T-helper 1 cell (primary cell): ENCODE data around the gene NEGR1.

Source experiments
- DNase-seq, 5 donors: peaks; one replicate each; pipeline ENCODE4 v3.0.0-alpha.2; 2012 to 2020

Gene NEGR1

DNA sequence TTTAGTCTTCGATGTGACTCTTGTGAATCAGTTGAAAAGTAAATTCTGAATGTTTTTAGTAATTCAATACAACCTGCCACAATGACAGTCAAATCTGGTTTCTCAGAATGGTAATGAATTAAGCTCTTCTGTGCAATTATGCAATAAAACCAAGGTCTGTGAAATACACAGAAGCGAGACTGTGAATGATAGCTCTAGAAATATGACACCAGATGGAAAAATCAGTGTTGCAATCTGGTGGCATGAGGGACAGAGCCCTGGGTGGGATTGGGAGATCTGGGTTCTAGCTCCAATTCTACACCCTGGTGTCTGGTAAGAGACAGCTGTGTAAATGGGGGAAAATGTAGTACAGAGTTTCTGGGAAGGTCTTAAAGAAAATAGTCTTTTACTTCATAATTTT lies 615.1 kb downstream of the NEGR1 start:
- no peak for DNase-seq

DNA sequence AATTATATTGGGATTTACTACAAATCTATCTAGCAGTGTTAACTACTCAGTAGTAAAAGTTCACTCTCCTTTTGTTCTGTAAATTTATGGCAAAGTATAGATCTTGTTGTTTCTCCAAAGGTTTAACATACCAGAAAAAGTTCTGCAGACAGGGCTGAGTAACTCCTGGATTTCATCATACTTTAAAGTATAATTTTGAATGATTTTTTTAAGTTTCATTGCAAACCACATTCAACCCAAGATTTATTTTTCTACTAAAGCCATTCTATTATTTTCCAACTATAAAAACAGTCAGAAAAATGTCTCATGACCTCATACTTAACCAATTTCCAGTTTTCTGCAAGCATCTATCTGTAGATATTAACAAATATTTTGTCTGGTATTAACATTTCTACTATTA lies 615.7 kb downstream of the NEGR1 start:
- DNase-seq = no peak

DNA sequence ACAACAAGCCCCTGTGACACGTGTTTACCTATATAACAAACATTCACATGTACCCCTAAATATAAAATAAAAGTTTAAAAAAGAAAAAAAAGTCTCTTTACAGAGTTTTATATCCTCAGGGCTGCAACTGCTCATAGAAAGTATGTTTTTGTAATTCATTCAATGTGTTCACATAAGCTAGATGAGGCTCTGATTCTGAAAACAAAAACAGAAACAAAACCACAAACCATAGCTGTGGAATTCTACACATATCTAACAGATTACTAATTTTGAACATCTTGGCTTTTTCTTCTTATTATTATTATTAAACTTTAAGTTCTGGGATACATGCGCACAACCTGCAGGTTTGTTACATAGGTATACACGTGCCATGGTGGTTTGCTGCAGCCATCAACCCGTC lies 621.9 kb downstream of the NEGR1 start:
- DNase-seq = no peak

DNA sequence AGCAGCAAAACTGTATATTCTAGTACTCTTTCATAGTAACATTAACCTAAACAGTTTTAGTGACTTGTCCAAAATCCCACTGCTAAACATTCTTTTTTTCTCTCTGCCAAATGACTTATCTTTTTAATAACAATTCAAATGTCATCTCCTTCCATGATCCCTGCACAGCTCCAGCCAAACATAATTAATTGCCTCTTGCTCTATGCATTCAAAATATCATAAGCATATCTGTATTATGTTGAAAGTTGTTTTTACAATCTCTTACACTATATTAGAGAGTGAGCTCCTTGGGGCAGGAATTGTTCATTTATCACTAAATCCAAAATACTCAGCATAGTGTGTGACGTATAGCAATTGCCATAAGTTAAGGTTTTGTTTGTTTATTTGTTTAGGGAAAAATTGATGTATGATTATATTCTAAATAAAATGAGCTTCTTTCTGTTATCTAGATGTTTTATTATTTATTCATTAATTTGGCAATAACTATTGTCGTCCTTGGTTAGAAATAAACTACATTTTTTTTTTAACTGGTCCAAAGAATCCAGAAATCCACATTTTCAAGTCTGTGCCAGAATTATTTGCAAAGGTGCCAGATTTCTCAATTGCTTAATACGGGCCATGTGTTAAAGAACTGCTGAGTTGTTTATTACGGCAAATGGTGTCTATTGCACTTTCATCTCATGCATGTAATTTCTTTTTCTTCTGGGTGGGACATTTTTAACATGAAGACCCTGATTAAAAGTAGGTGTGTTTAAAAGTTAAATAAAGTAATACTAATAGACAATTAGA lies 624.3 kb downstream of the NEGR1 start:
- DNase-seq = no peak

DNA sequence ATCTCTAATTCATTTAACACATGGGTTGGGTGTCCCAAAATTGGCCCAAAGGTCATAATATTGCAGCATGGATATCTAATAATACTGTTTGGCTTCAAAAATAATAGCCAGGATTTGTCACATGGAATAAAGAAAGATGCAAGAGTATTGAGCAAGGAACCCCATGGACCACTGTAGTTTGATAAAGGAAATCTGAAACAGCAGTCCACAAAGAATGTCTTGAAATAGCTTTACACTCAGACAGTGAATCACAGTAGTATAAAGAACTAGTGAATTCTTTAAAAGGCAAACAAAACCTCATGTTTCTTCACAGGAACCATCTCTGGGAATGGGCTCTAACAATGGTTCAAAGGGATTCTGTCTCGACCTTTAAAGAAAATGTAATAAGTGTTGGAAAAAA lies 625.4 kb downstream of the NEGR1 start:
- no peak for DNase-seq

DNA sequence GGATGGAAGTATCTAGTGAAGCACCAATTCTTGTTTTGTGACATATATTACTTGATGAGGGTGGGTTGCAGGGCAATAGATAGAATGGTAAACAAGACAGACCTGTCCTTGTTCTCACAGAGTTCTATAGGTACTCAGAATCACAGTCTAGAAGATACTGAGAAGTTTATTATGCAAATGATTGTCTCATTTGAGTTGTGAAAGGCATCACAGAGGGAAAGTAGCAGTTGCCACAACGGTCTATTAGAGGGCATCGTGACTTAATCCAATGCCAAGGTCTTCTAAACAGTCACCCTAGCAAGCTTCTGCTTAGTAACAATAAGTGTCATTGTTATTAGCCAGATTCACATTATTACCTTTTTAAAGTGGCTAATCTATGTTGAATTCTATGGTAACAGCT lies 626.7 kb downstream of the NEGR1 start:
- no peak for DNase-seq

DNA sequence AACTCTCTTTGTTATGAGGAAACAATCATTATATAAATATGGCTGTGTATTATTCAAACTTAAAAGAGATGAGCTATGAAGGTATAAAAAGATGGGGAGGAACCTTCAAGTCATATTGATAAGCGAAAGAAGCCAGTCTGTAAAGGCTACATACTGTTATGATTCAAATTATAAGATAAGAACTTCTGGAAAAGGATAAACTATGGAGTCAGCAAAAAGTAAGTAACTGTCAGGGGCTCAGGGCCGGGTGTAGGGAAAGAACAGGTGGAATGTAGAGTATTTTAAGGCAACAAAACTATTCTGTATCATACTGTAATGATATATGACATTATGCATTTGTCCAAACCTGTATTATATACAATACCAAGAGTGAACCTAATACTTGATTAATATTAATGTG lies 628.4 kb downstream of the NEGR1 start:
- no peak for DNase-seq

DNA sequence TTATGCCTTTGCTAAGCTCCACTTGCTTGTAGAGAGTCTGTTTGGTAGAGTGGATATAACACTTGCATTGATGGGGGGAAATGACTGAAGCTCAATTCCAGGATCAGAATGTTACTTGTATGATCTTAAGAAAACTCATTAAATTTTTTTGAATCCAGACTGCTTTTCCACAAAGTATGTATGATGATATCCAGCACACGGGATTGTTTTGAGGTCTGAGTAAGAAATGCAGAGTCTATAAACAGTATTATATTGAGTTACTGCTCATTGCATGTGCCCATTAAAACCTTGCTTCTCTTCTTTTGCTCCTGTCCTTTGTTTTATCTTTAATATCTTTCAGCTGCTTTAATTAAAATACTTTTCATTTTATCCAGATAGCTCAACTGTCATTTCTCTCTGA lies 631.1 kb downstream of the NEGR1 start:
- DNase-seq = no peak

DNA sequence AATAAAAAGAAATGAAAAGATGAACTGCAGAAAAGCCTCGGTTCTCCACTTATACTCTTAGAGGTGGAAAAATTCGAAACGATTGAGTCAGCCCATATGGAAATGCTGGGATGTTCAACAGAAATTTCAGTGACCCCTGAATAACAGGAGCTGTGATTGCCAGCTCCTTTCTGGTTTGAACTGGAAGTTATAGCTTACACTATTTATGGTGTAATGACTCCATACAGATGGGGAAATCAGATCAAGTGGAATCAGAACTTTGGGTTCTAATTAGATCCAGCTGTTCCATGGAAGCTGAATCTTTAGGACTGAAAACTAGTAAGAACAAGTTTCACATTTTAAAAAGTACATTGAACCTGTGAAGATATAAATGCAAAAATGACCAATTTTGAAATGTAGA lies 632.2 kb downstream of the NEGR1 start:
- no peak for DNase-seq

DNA sequence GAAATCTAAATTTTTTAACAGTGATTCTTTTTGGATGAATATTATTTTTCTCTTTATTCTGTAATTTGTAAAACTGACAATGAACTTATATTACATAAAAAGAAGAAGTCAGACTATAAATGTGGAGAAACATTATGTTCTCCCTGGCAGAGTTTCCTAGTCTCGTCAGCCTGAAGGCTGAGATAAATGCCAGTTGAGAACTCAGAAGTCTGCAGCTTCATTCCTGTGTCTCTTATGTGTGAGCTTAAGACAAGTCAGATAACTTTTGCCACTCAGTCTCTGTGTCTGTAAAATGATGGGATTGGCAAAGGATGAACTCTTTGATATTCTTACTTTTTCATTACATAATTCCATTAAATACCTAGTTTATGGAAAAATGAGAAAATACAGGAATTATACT lies 632.7 kb downstream of the NEGR1 start:
- DNase-seq = no peak

DNA sequence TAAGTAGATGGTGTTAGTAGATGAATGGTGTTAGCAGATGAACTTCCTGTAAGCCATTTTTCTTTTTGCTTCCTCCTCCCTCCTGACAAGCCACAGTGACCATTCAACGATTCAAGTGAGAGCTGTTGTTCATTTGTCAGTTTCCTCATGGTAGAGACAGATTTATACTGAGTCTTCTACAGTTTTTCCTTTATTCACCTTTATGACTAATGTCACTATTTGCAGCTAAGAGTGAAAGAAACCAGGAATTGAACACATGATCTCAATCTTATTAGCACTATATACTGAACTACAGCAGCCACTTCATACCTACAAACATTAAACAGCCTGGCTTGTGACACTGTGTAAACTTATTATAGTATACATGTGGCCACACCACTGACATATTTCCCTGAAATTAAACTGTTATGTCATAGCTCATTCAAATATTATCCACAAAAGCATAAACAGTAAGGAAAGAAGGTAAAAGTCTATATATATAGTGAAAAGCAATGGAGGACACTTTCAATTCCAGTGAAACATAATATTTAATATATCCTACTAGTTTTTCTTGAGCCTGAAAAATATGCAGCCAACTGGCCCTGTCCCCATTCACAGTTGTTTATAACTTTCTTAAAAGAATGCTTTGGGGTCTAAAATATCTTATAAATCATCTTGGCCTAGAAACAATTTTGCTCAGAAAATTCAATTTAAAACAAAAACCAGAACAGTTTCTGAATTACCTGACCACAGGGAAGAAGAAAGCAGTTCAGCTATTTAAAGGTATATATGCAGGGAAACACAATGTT lies 634.6 kb downstream of the NEGR1 start:
- no peak for DNase-seq

DNA sequence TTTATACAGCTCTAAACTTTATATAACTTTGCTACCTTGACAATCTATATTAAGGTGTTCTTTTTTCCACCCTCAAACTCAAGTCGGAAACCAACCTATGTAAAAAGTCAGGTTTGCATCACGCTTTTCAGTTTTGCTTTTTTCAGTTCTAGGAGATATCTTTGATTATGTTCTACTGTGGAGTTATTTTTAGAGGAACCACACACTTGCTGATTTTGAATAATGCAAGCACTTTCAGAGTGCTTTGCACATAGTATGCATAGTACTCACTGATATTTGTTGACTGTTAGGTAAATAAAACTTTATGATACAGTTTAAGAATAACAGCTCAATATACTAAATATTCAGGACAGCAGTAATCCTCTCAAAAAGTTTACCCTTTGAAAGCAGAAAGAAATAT lies 637.3 kb downstream of the NEGR1 start:
- no peak for DNase-seq

DNA sequence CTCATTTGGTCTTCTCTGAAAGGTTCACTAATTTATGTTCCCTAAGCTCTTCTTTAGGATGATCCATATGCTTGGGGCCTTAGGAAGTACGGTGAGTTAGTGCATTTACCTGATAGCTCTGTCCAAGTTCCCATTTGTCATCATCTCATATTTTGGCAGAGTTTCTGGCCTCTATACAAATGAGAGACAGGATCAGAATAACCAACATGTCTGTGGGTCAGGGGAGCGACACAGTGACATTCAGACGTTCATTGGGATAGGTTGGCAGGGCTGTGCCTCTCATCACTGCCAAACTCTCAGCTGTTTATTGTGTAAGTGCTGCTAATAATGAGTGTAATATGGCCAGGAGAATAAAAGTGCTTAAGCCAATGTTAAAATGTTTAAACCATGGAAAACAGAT lies 640.4 kb downstream of the NEGR1 start:
- DNase-seq = no peak

DNA sequence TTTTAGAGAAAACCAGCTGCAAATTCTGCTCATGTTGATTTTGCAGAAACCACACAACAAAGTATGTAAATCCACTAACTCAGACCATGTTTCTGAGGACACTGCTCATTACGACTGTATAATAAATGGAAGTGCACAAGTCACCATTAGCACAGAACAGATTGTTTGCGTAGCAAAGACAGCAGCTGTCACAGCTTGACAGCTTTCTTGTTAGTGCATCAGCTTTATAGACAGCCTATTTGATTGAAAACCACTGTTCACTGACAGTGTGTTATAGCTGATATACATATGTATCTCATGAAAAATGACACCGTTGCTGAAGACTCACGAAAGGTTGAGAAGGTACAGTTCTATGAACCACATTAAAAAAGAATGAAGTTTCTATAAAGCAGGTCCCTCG lies 641.3 kb downstream of the NEGR1 start:
- DNase-seq = no peak

DNA sequence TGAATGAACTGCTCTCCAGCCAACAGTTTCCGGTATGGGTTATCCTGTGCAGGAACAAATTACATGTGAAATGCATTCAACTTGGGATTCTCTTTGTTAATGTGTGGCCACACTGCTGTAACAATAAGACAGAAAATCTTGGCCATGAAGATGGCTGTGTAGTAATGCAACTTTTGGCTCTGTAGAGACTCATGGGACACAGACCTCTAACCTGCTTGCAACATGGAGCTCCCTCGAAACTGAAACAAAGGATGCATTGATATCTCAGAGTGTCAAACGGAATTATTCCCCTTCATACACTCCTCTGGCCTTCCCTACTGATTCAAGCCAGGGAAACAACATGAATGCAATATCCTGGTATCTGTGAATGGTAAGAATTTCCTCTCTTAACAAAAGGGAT lies 642.2 kb downstream of the NEGR1 start:
- DNase-seq = no peak

DNA sequence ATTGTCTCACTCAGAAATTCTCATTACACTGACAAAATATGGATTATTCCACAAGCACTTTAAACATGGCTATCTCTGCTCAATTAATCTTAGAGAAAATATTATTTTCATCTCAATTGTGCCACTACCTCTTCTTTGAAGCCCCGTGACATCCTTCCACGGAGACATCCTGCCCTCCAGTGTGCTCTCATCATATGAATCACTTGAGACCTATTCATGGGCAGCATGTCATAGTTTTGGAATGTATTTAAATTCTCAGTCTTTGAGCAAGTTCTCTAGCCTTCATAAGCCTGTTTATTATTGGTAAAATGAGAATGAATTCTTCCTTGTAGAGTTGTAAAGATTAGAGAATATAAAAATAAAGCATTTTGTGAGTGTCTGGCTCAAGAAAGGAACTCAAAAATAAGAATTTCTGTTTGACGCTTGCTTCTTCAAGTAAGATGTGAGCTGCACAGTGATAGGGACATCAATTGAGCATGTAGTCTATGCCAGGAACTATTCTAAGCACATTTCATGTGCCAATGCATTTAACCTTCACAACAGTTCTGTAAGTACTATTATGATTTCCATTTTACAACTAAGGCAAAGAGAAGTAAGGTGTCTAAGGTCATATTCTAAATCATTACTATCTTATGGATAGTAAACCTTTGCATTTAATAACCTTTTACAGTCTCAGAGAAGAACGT lies 644.1 kb downstream of the NEGR1 start:
- DNase-seq = no peak

DNA sequence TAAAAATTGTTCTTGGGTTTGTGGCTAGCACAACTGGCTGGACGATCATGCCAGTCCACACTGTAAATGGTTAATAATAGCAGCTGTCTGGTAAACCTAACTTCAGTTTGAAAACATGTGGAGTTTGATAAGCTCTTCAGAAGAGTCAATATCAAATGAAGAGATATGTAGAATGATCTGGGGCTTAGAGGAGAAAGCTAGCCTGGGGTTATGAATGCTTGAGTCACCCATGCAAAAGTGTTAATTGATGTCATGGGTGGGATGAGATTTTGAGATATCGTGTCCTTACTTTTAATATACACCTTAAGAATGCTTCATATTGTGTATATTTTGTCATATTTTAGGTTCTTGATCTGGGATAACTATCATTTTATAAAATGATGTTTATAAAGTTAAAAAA lies 646.8 kb downstream of the NEGR1 start:
- no peak for DNase-seq

DNA sequence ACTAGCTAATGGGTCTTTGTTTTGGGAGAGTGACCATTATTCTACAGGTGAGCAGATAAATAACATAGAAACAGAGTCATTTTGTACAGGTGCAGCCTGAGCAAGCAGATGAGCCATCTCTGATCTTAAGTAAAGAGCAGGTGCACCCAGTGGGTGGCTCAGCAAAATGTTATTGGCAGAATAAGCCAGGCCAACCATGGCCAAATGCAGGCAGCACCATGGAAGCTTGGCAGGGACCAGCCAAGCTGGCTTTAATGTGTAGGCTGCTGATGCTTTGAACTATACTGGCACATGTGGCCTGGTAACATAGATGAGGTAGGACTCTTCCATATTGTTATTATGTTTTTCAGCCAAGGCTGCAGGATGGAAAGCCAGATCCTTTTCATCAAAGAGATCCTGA lies 648.2 kb downstream of the NEGR1 start:
- no peak for DNase-seq

DNA sequence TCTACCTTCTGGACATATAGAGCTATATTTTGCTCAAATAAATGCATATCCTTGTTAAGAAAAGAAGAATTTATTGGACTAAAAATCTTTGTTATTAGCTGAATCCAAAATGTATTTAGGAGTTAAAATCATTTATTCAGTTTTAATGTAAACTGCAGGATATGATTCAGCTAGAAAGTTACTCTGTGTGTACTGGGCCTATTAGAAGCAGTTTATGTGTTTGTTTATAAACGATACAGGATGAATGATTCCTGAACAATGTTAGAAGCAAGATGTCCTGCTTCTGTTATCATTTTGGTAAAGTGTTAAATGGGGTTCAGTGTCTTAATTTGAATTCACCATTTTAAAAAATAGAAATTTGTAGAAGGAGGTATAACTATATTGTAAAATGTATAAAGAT lies 652.3 kb downstream of the NEGR1 start:
- no peak for DNase-seq

DNA sequence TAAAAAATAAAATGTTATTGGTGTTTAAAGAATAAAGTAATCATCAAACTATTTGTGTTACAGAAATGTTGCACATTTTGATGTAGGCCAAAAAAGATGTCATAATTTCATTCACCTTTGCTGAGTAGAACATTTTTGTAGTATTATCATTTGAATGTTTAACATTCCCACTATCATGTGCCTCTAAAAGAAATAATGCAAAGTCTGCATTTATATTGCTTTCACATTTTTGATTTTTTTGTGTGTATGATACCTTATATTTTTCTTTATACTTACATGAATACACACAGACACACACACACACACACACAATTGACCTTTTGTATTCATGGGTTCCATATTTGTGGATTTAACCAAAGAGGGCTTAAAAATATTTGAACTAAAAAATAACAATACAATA lies 657.3 kb downstream of the NEGR1 start:
- no peak for DNase-seq

DNA sequence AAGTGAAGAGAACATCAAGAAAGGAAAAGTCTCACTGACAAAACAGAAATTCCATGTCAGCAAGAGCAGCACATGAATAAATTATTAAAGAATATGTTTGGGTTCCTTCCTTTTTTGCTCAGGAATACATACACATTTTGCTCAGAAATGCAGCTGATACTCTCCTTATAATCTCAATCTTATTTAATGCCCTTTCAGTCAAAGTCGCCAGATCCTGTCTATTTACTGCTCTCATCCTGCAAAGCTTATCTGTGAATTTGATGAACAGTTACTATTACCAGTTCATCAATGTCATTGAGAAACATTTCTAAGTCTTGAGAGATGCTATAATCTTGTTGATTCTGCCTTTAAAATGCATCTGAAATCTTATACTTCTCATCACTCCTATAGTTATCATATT lies 658.5 kb downstream of the NEGR1 start:
- DNase-seq = no peak

DNA sequence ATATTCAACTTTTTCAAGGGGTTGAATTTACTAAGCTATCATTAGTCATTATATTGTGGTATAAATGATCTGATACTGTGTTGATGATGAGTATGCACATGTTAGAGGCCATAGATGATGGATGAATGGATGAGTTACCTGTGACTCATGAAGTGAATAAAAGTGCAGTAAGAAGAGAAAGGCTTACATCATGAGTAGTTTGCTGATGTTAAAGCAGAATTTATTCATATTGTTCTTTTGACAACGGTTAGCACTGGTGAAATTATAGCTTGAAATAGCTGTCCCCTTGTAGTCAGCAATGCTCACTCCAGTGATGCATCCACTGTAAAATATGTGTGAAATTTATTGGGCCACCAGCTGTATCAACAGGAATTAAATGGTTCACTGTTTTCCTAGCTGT lies 660.6 kb downstream of the NEGR1 start:
- no peak for DNase-seq

DNA sequence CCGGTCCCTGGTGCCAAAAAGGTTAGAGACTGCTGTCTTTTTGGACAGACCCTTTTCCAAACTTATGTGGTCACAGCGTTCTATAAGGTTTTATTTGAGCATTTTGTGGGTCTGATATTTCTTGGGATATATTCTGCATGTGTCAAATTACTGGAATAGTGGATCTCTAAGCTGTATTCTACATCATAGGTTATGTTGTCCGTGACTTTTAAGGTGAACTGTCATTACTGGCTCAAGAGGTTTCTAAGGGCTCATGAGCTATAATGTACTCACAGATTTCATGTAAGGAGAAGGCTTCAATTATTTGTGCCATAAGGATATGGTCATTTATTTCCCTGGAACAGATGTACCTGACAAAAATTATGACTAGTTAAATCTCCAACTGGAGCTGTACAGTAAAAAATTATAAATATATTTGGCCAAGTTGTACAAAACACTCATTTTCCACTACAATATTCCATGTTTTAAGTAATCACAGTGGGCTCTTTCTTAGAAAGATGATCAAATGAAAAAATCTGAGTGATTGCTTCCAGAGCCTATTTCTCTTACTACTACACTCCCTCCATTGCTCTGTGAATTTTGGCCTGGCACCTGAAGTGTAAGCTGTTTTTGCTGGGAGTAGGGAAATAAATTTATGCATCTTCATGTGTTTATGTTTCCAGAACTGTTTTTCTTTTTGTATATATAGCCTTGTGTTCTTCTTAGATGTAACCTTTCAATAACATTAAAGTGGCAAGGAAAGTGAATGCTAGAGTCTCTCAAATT lies 663.4 kb downstream of the NEGR1 start:
- no peak for DNase-seq
